GM18870 (cell line): ENCODE data around the gene SLC2A14.
"Not testable (repeated sequence)": the region's sequence is repeated elsewhere in the genome, so short reads cannot be mapped to it uniquely, and the experiment has no call there.

Source experiments
- ATAC-seq: cut with Tn5 transposase; IDR thresholded peaks from one replicate; pipeline ENCODE4 v1.9.1; 2021; ENCODE audit warnings: moderate library complexity; ENCODE audit not compliant: unreplicated experiment

Gene SLC2A14

DNA sequence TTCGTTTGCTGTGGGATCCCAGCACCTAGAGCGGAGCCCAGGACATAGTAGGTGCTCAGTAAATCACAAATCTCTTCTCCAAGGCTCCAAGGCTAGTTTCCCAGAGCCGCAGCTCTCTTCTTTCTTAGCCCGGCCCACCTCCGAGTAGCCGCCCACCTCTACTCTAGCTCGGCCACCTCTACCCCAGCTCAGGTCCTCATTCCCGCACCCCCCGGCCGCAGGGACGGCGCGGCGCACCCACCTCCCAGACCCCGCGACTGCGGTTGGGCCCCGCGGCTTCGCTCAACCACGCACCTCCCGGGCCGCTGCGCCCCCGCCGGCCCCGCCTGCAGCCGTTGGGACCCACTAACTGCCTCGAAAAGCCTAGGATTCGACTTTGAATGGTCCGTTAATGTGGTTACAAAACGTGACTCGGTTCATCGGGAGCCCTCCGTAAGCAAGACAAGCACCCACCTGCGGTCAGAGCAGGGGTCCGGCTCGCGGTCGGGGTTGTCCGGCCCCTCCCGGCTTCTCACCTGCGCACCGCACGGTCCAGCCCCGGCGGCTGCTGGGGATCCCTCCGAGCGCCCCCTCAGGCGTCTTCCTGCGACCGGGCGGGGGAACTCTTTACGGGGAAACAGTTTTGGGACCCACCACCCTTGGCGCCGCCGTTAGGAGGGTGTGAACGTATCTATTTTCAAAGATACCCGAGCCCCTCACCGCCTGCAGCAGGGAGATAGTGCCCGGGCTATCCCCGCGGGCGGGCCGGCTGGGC lies at the start of gene SLC2A14:
SLC2A14 (minus strand) TSS at position 350 of the 754 bp plus-strand sequence. CDS start 3,035 bp downstream, outside the sequence.
- ATAC-seq: no peak

DNA sequence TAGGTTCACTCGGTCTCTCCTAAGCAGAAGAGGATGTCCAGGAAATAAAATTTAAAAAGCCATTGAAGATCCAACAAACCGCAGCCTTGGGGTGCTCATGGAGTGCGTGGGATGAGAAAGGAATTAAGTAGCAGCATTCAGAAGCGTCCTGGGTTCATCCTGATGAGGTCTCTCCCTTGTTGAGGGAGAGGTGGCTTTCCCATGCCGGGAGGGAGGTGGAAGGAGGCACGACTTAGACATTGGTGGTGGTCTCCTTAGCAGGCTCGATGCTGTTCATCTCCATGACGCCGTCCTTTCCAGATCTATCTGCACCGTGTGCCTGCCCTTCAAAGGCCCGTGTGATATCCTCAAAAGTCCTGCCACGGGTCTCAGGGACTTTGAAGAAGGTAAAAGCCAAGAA lies 48.5 kb upstream of the SLC2A14 start:
- ATAC-seq: not testable (repeated sequence)

GRCh38 chr12:7918268-7918590 lies 45.5 kb upstream of the SLC2A14 start:
- not testable (repeated sequence) for ATAC-seq

DNA sequence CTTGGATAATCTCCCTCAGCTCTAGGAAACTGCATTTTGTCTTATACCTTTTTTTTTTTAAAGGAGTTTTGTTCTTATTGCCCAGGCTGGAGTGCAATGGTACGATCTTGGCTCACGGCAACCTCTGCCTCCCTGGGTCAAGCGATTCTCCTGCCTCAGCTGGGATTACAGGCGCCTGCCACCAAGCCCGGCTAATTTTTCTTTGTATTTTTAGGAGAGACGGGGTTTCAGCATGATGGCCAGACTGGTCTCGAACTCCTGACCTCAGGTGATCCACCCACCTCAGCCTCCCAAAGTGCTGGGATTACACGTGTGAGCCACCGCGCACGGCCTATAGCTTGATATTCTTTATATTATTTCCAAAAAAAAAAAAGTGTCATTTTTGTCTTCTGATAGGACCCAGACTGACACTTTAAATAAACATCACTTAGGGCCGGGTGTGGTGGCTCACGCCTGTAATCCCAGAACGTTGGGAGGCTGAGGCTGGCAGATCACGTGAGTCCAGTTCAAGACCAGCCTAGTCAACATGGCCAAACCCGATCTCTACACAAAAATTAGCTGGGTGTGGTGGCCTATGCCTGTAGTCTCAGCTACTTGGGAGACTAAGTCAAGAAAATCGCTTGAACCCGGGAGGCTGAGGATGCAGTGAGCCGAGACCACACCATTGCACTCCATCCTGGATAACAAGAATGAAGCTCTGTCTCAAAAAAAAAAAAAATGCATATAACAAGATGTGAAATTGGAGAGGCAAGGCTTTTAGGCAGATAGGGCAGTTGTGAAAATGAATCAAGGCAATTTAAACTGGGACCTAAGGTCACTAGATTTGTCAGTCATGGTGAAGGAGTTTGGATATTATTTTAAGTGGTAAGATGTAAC lies 44.9 kb upstream of the SLC2A14 start:
- ATAC-seq: no peak

DNA sequence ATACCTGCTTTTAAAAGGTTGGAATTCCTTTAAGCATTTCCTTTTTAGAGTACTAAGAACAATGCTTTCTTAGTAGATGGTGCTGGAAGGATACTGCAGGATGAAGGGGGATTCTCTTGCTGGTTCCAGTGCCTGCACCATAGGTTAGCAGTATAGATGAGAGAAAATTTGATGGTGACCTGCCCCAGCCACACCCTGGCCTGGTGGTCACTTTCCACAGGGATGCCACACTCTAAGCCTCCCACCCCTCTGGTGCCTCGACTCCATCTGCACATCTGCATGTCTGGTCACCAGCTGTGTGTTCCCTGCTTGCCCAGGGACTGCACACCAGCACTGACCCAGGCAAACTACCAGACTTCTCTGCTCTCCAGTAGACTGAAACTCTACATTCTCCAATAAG lies 44.2 kb upstream of the SLC2A14 start:
- ATAC-seq: no peak

DNA sequence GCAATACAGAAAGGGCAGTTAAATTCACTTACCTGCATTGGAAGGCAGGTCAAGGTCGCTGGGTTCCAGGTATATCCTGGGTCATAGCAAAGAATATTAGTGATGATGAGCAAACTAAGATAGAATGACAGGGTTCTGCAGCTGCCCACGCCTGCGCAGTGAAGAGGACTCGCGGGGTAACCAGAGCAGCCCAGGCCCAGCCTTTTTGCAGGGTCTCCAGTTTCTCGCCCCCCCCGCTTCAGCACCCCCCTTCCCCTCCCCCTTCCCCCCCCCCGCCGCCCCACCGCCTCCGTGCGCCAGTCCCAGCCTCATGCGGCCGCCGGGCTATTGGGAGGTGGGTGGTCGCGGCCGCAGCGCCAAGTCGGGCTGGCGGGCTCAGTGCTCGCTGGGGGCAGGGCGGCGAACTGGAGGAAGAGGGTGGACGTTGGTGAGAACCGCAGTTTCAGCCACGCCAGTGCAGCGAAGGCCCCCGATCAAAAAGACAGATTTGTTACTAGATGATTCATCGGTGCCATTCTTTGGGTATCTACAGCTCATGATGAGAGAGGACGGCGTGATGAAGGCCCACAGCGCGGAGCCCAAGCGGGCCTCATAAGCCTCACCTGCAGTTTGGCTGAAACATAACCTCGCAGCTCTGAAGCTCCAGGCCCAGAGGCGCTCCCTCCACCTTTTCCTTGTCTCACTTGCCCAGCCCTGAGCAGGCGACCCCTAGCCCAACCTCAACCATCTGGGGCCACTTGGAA lies 43.1 kb upstream of the SLC2A14 start:
- ATAC-seq: no peak

DNA sequence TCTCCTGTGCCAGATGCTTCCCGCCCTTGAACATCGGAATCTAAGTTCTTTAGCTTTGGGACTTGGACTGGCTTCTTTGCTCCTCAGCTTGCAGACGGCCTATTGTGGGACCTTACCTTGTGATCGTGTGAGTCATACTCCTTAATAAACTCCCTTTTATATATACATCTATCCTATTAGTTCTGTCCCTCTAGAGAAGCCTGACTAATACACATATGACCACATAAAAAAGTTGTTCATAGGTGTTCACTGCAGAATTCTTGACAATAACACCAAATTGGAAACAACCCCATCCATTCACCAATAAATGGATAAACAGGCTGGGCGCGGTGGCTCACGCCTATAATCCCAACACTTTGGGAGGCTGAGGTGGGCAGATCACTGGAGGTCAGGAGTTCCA lies 37.4 kb upstream of the SLC2A14 start:
- not testable (repeated sequence) for ATAC-seq

GRCh38 chr12:7907009-7907408 lies 34.3 kb upstream of the SLC2A14 start:
- no peak for ATAC-seq

- not testable (repeated sequence) for ATAC-seq
These were observed 33.6 kb upstream of the SLC2A14 start for GRCh38 chr12:7906303-7906702.

- not testable (repeated sequence) for ATAC-seq
These were observed 32.9 kb upstream of the SLC2A14 start for GRCh38 chr12:7905600-7906125.

DNA sequence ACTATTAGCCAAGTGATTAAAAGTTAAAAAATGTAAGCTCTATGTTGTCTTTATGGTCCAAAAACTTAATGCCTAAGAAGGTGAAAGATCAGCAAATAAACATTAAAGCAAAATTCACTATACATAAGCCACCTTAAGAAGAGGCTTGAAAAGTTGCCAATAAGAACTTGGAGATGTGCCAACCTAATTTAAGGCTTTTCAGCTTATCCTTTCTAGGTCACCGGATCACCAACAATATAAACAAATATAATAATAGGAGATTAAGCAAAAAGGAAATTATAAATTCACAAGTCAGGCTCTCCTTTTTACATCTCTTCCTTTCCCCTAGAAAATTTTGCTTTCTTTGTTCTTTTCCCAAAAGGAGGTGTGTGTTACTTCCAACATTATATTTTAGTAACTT lies 32.4 kb upstream of the SLC2A14 start:
- ATAC-seq: no peak

DNA sequence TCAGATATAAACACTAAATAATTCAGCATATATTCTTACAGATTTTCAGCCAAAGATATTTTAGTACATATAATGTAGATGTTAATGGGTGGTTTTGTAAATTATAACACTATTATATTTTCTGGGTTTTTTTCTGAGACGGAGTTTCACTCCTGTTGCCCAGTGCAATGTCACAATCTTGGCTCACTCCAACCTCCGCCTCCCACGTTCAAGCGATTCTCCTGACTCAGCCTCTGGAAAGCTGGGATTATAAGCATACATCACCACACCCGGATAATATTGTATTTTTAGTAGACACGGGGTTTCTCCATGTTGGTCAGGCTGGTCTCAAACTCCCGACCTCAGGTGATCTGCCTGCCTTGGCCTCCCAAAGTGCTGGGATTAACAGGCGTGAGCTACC lies 29.7 kb upstream of the SLC2A14 start:
- not testable (repeated sequence) for ATAC-seq

DNA sequence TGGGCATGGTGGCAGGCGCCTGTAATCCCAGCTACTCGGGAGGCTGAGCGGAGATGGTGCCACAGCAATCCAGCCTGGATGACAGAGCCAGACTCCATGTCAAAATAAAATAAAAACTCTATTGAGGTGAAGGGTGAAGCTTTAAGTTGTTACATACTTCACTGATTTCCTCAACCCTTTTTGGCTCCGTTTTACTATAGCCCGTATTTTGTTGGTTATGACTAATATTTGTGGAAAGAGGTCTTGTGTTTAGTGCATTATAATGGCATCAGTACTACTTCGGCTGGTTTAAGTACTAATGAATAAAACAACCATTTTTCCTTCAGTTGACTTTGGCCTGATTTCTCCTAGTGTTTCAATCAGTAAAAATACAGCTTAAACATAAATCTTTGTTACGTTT lies 27.0 kb upstream of the SLC2A14 start:
- no peak for ATAC-seq

DNA sequence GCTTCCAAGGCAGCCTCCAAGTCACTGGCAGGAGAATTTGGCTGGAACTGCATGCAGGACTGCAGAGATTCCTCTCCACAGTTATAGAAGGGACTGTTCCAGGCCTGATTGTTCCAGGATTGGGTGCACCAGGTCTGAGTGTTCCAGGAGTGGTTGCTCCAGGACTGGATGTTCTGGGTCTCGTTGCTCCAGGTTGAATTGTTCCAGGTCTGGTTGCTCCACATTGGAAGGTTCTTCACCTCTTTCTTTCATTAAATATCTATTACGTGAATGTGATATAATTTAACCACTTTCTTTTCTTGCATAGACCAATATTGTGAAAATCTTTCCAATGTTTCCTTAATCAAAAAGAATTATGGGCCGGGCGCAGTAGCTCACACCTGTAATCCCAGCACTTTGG lies 24.0 kb upstream of the SLC2A14 start:
- not testable (repeated sequence) for ATAC-seq

GRCh38 chr12:7892186-7892980 lies 19.7 kb upstream of the SLC2A14 start:
- no peak for ATAC-seq

DNA sequence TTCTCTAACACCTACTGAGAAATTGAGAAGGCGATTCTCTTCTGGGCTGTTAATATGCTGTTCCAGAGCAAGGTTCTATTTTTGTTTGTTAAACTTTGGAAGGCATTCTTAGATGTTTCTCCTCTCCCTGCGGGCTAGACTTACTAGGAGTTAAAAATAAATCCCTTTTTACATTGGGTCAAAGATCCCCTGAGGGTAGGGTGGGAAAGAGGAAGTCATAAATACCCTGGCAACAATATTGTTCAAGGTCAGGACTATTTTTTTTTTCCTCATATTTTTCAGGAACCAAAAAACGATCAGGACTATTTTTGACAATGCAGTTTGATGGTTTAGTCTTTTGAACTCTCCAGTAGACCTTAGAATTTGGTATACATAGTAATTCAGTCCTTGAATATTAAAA lies 12.0 kb upstream of the SLC2A14 start:
- ATAC-seq: no peak

- ATAC-seq: not testable (repeated sequence)
These were observed 9.0 kb upstream of the SLC2A14 start for GRCh38 chr12:7881736-7882120.

DNA sequence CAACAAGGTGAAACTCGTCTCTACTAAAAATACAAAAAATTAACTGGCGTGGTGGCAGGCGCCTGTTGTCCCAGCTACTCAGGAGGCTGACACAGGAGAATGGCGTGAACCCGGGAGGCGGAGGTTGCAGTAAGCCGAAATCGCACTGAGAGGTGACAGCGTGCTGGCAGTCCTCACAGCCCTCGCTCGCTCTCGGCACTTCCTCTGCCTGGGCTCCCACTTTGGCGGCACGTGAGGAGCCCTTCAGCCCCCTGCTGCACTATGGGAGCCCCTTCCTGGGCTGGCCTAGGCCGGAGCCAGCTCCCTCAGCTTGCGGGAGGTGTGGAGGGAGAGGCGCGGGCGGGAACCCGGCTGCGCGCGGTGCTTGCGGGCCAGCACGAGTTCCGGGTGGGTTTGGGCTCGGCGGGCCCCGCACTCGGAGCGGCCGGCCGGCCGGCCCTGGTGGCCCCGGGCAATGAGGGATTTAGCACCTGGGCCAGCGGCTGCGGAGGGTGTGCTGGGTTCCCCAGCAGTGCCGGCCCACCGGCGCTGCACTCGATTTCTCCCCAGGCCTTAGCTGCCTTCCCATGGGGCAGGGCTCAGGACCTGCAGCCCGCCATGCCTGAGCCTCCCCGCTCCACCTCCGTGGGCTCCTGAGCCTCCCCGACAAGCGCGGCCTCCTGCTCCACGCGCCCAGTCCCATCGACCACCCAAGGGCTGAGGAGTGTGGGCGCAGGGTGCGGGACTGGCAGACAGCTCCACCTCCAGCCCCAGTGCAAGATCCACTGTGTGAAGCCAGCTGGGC lies 8.4 kb upstream of the SLC2A14 start:
- not testable (repeated sequence) for ATAC-seq

DNA sequence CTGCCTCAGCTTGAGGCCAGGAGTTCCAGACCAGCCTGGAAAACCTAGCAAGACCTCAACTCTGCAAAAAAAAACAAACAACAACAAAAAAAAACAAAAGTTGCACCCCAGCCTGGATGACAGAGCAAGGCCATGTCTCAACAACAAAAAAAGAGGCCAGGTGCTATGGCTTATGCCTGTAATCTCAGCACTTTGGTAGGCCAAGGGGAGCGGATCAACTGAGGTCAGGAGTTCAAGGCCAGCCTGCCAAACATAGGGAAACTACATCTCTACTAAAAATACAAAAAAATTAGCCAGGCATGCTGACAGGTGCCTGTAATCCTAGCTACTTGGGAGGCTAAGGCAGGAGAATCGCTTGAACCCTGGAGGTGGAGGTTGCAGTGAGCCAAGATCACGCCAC lies 6.5 kb upstream of the SLC2A14 start:
- no peak for ATAC-seq

- ATAC-seq: no peak
These were observed 4.7 kb upstream of the SLC2A14 start for GRCh38 chr12:7877420-7877819.
